ENCODE measurements around the gene FHOD3. TPM values are rescaled to one million over a fixed set of nuclear protein-coding genes. Genes with fewer than 3 reads are reported as not detected.

Gene FHOD3
- polyA plus RNA-seq, 2 of the 4 experiments (the other 2 are of a cell fraction): 2.5 to 3.6 TPM

GRCh38 chr18:36625386-36625785, 327.9 kb downstream of the FHOD3 start:
- DNase-seq (ENCODE audit: low read depth in 1 of 2, low spot score in 1 of 2): no peak
- ATAC-seq: no peak
- whole genome bisulfite sequencing (ENCODE audit: missing lambda C conversion rate): 77% methylated on average over 18 of the region's 19 CpGs
- ChIA-PET CTCF (interaction anchor here (2.0 kb wide), 1 partner anchor 17 kb away, joined by 4 read pairs; no protein-coding TSS in a partner anchor), POLR2A (no interaction called here)
- Histone ChIP-seq H3K4me3 (no peak overlapping the region), H3K4me2 (no peak overlapping the region), H3K4me1 (no peaks in the 10 kb centered on the region), H3K27ac (no peak overlapping the region), H3K9me3 (no peaks in the 10 kb centered on the region)
- TF ChIP-seq MAX (IDR thresholded peaks at IDR 0.05) (no peak), RAD21 (conservative IDR thresholded peaks at IDR 0.05 in 1 of 2, IDR thresholded peaks at IDR 0.05 in 1 of 2) (no peak), FOSL2 (IDR thresholded peaks at IDR 0.05) (no peak), FOSL2 (CRISPR knock-in tag; IDR thresholded peaks at IDR 0.05) (no peak), HOXB5 (CRISPR knock-in tag; IDR thresholded peaks at IDR 0.05) (no peak), CTCF (IDR thresholded peaks at IDR 0.05) (no peak), USF2 (IDR thresholded peaks at IDR 0.05) (no peak), CHD4 (IDR thresholded peaks at IDR 0.05; ENCODE audit: borderline replicate concordance) (no peak), JUNB (IDR thresholded peaks at IDR 0.05) (no peak), BCL3 (IDR thresholded peaks at IDR 0.05) (no peak), TFCP2L1 (CRISPR knock-in tag; IDR thresholded peaks at IDR 0.05) (no peak), PBX3 (IDR thresholded peaks at IDR 0.05) (no peak), HOXA7 (CRISPR knock-in tag; IDR thresholded peaks at IDR 0.05) (no peak), PHF8 (IDR thresholded peaks at IDR 0.05; ENCODE audit: borderline replicate concordance, low read depth) (no peak), ZNF302 (CRISPR knock-in tag; IDR thresholded peaks at IDR 0.05) (no peak)
- FAIRE-seq: no peak

- FAIRE-seq: no peak
- 93% methylated on average over 6 of the region's 6 CpGs for WGBS (ENCODE audit: missing lambda C conversion rate)
- no peak for ATAC-seq
- DNase-seq (ENCODE audit: low read depth in 1 of 2, low spot score in 1 of 2): no peak
- Histone ChIP-seq H3K4me2 (no peak overlapping the region), H3K27ac (no peak overlapping the region), H3K4me1 (no peaks in the 10 kb centered on the region), H3K9me3 (no peaks in the 10 kb centered on the region), H3K4me3 (no peak overlapping the region)
- ChIA-PET POLR2A (no interaction called here), CTCF (no interaction called here)
- no peak for TF ChIP-seq ELK1 (IDR thresholded peaks at IDR 0.05; ENCODE audit: low read depth, low read length)
- TF ChIP-seq REST (IDR thresholded peaks at IDR 0.05): no peak
- TF ChIP-seq HES2 (IDR thresholded peaks at IDR 0.05): no peak
- TF ChIP-seq KDM1A (IDR thresholded peaks at IDR 0.05; ENCODE audit: low read depth): no peak
- TF ChIP-seq SREBF2 (IDR thresholded peaks at IDR 0.05): no peak
- TF ChIP-seq CBX2 (IDR thresholded peaks at IDR 0.05; ENCODE audit: borderline replicate concordance, low read depth): no peak
- TF ChIP-seq HOXB5 (CRISPR knock-in tag; IDR thresholded peaks at IDR 0.05): no peak
- no peak for TF ChIP-seq RAD21 (conservative IDR thresholded peaks at IDR 0.05 in 1 of 2, IDR thresholded peaks at IDR 0.05 in 1 of 2)
- no peak for TF ChIP-seq USF2 (IDR thresholded peaks at IDR 0.05)
- TF ChIP-seq ZNF302 (CRISPR knock-in tag; IDR thresholded peaks at IDR 0.05): no peak
- TF ChIP-seq ZSCAN20 (CRISPR knock-in tag; IDR thresholded peaks at IDR 0.05): no peak
- TF ChIP-seq TP53 (CRISPR knock-in tag; IDR thresholded peaks at IDR 0.05): no peak
- no peak for TF ChIP-seq NPAS2 (CRISPR knock-in tag; IDR thresholded peaks at IDR 0.05; ENCODE audit: borderline replicate concordance)
- TF ChIP-seq GATA3 (IDR thresholded peaks at IDR 0.05; ENCODE audit: borderline replicate concordance): no peak
- TF ChIP-seq BHLHE40 (IDR thresholded peaks at IDR 0.05; ENCODE audit: low read depth, low read length): no peak
Observed at GRCh38 chr18:36627637-36628036, 330.1 kb downstream of the FHOD3 start.
